GM18868 (cell line): ENCODE measurements around the gene HPCAL4.

Source experiments
- ATAC-seq: cut with Tn5 transposase; IDR thresholded peaks from one replicate; pipeline ENCODE4 v1.9.1; 2021; ENCODE audit warnings: mild to moderate bottlenecking, moderate library complexity; ENCODE audit not compliant: unreplicated experiment

Gene HPCAL4

DNA sequence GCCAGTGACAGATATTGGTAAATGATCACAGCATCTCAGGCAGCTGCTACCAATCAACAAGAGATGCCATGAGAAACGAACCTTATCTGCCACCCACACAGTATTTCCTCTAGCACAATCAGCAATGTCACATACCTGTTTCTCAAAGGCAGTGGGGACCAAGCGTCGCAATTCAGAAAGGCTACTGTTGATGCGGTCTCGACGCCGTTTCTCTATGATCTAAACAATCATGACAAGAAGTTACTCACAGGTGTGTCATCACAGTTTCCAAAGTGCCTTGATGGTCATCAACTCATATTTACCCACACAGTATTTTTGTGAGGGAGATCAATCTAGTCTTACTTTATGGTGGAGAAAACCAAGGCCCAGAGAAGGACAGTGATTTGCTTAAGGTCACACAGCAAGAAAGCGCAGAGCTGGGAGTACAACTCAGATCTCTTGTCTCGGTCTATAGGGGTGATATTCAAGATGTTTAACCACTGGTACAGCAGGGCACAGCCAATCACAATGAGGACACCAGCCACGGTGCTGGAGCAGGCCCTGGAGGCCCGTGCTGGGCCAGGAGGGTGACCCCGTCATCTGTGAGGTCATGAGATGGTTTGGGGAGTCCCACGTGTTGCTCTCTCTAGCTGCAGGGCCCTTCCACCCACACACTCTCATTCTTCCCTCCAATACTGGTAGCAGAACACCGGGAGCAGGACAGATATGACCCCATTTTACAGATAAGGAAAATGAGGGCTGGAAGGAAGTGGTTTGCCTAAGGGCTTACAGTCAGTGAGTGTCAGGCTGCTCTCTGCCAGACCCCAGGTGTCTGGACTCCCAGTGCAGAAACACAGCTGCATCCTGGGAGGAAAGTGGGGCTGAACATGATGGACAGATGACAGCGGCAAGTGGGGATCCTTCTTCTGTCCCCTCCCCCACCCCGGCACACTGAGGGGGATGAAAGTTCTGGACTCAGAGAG, 59.6 kb downstream of the HPCAL4 start:
- no peak for ATAC-seq

DNA sequence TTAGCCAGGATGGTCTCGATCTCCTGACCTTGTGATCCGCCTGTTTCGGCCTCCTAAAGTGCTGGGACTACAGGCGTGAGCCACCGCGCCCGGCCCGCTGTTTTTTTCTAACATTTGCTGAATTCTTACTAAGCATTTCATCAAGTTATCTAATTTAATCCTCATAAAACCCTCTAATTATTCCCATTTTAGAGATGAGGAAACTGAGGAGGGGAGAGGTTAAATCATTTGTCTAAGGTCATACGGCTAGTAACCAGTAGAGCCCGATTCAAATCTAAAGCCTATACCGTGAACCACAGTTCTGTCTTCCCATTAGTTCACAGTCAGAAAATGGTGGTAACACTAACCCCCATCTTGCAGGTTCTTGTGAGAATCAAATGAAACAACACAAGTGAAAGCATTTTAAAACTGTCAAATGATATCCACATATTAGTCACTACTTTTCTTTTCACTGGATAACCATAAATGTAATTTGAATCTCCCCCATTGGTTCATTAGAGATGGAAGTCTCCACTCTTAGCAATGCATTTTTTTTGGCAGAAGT, 62.4 kb downstream of the HPCAL4 start:
- no peak for ATAC-seq
